ENCODE results near the gene OR52E2.
"Not testable (repeated sequence)": the region's sequence is repeated elsewhere in the genome, so short reads cannot be mapped to it uniquely, and the experiment has no call there.

Gene OR52E2

GRCh38 chr11:5059391-5059790 lies at the start of gene OR52E2:
OR52E2 (minus strand) TSS chr11:5059627; CDS start chr11:5059627, 0 bp downstream.
- no peak for DNase-seq (ENCODE audit: low read depth in 2 of 2)

GRCh38 chr11:5107285-5107684 lies 47.9 kb upstream of the OR52E2 start:
- DNase-seq (ENCODE audit: low read depth in 2 of 2): no peak

- no peak for DNase-seq (ENCODE audit: low read depth in 2 of 2)
Measured at GRCh38 chr11:5103066-5103465, 43.6 kb upstream of the OR52E2 start.

- DNase-seq (ENCODE audit: low read depth in 2 of 2): no peak
Measured at GRCh38 chr11:5102246-5102645, 42.8 kb upstream of the OR52E2 start.

GRCh38 chr11:5096011-5096410 lies 36.6 kb upstream of the OR52E2 start:
- no peak for DNase-seq (ENCODE audit: low read depth in 2 of 2)

GRCh38 chr11:5092821-5093585 lies 33.6 kb upstream of the OR52E2 start:
- DNase-seq (ENCODE audit: low read depth in 2 of 2): no peak

- no peak for DNase-seq (ENCODE audit: low read depth in 2 of 2)
Measured at GRCh38 chr11:5090668-5091067, 31.2 kb upstream of the OR52E2 start.

GRCh38 chr11:5088556-5088955 lies 29.1 kb upstream of the OR52E2 start:
- no peak for DNase-seq (ENCODE audit: low read depth in 2 of 2)

GRCh38 chr11:5083602-5084001 lies 24.2 kb upstream of the OR52E2 start:
- DNase-seq (ENCODE audit: low read depth in 2 of 2): no peak

GRCh38 chr11:5081405-5081804 lies 22.0 kb upstream of the OR52E2 start:
- DNase-seq (ENCODE audit: low read depth in 2 of 2): no peak

GRCh38 chr11:5071799-5072198 lies 12.4 kb upstream of the OR52E2 start:
- no peak for DNase-seq (ENCODE audit: low read depth in 2 of 2)

GRCh38 chr11:5069272-5069671 lies 9.8 kb upstream of the OR52E2 start, which contains the start of gene OR52E1:
OR52E1 (plus strand) TSS chr11:5069572.
- DNase-seq (ENCODE audit: low read depth in 2 of 2): no peak

GRCh38 chr11:5065027-5065426 lies 5.6 kb upstream of the OR52E2 start:
- no peak for DNase-seq (ENCODE audit: low read depth in 2 of 2)

- DNase-seq (ENCODE audit: low read depth in 2 of 2): not testable (repeated sequence)
Measured at GRCh38 chr11:5058679-5059078, 748 bp downstream of the OR52E2 start.

- DNase-seq (ENCODE audit: low read depth in 2 of 2): no peak
Measured at GRCh38 chr11:5046754-5047330, 12.6 kb downstream of the OR52E2 start.

GRCh38 chr11:5046226-5046625 lies 13.2 kb downstream of the OR52E2 start, which contains the start of gene OR52J3:
OR52J3 (plus strand) TSS chr11:5046526; CDS start chr11:5046526, 0 bp downstream.
- no peak for DNase-seq (ENCODE audit: low read depth in 2 of 2)

- no peak for DNase-seq (ENCODE audit: low read depth in 2 of 2)
Measured at GRCh38 chr11:5043380-5043779, 16.0 kb downstream of the OR52E2 start.

GRCh38 chr11:5042091-5042490 lies 17.3 kb downstream of the OR52E2 start:
- DNase-seq (ENCODE audit: low read depth in 2 of 2): no peak

- no peak for DNase-seq (ENCODE audit: low read depth in 2 of 2)
Measured at GRCh38 chr11:5040876-5041275, 18.6 kb downstream of the OR52E2 start.

- no peak for DNase-seq (ENCODE audit: low read depth in 2 of 2)
Measured at GRCh38 chr11:5038341-5038740, 21.1 kb downstream of the OR52E2 start.

GRCh38 chr11:5037926-5038325 lies 21.5 kb downstream of the OR52E2 start:
- DNase-seq (ENCODE audit: low read depth in 2 of 2): no peak

GRCh38 chr11:5036669-5037068 lies 22.8 kb downstream of the OR52E2 start:
- no peak for DNase-seq (ENCODE audit: low read depth in 2 of 2)

- DNase-seq (ENCODE audit: low read depth in 2 of 2): no peak
Measured at GRCh38 chr11:5021996-5022395, 37.4 kb downstream of the OR52E2 start.
